ENCODE results near the gene ARHGAP10.

- no peak for TF ChIP-seq CTCF (IDR thresholded peaks at IDR 0.05)
- TF ChIP-seq POLR2AphosphoS5 (IDR thresholded peaks at IDR 0.05), result no peak
These were observed 81.4 kb downstream of the ARHGAP10 start for GRCh38 chr4:147813109-147813773.

Measured in prostate gland (tissue), 2 donors.